ENCODE data around the gene KCND2. TPM values are rescaled to one million over a fixed set of nuclear protein-coding genes. Genes with fewer than 3 reads are reported as not detected.
A peak's percentile ranks its signal among the peaks of the same experiment; 100 is the strongest.

KCND2 gene
- total RNA-seq, 1 experiment from 2014 or later = 0.72 TPM

DNA sequence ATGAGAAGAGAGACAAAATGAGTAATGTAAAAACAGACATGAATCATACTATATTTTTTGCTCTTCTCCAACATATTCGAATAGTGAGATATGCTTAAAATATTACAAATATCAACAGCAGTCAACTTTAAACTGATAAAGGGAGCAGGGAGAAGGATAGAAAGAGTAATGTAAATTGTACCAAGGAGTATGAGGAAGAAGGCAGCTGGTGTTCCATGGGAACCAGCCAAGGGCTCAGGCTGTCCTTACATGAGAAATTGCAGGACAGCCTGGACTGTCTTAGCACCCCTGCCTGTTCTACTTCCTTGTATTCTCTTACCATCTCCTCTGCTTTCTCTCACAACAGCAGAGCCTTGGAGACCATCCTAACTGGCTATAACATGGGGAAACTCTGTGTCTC lies 456.3 kb downstream of the KCND2 start:
- H3K36me3 ChIP-seq (ENCODE audit: low read depth) = no peaks in the 10 kb centered on the region
- POLR2A ChIA-PET (ENCODE audit: unreplicated experiment) = no interaction called here
- 0 out of 2 replicates have a peak overlapping the region, but pooled peaks have one; percentile 56 for H2AFZ ChIP-seq
- BruUV-seq (replicated peaks) = no TSS peak
- H3K4me2 ChIP-seq = no peak overlapping the region
- no peaks in the 10 kb centered on the region; the same call in none of the 2 replicates for H3K9me3 ChIP-seq (ENCODE audit: insufficient read depth, low read depth)
- no peak overlapping the region for H3K27ac ChIP-seq
- no peaks in the 10 kb centered on the region for H3K79me2 ChIP-seq (ENCODE audit: low read depth)
- H3K9me2 ChIP-seq (ENCODE audit: insufficient read depth) = no peaks in the 10 kb centered on the region
- CTCF ChIA-PET = no interaction called here
- no peak for DNase-seq
- no peaks in the 10 kb centered on the region for H3K27me3 ChIP-seq (ENCODE audit: insufficient read depth, low read depth)
- no peaks in the 10 kb centered on the region for H4K20me1 ChIP-seq (ENCODE audit: insufficient read depth)
- TF ChIP-seq EZH2 (IDR thresholded peaks at IDR 0.05; ENCODE audit: low read depth) = no peak
- no peak overlapping the region for H3K4me3 ChIP-seq
- H3K4me1 ChIP-seq (replicated peaks; ENCODE audit: insufficient read depth) = no peaks in the 10 kb centered on the region
- intact Hi-C loops (cut with micrococcal nuclease; ENCODE audit: unreplicated experiment) = loop anchor here (5.0 to 10.0 kb wide), 4 partner anchors 174 to 1812 kb away; partner anchors contain the start of gene KCND2
- no peaks in the 10 kb centered on the region for H3F3A ChIP-seq (ENCODE audit: insufficient read depth, low read depth)

DNA sequence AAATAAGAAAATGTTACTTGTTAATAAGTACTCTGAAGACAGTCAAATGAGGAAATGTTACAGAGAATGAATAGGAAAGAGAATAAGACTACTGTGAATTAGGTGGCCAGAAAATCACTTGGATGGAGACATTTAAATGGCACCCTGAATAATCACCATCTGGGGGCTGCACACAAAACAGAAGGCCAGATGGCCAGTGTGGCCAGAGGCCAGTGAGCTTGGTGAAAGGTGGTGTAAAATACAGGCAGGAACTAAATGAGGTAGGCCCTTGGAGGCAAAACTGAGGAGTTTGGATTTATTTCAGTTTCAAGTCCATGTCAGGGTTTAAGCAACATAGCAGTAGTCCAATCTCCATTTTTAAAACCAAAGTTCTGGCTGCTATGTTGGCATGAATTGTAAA lies 458.3 kb downstream of the KCND2 start:
- H3K9me2 ChIP-seq (ENCODE audit: insufficient read depth) = no peaks in the 10 kb centered on the region
- peak overlapping the region; percentile 58; the same call in 1 of the 2 replicates for H2AFZ ChIP-seq
- no peaks in the 10 kb centered on the region for H3K27me3 ChIP-seq (ENCODE audit: insufficient read depth, low read depth)
- no peak for DNase-seq
- H3K4me1 ChIP-seq (replicated peaks; ENCODE audit: insufficient read depth) = no peaks in the 10 kb centered on the region
- intact Hi-C loops (cut with micrococcal nuclease; ENCODE audit: unreplicated experiment) = loop anchor here (5.0 kb wide), 1 partner anchor 324 kb away; no protein-coding TSS in a partner anchor
- no peaks in the 10 kb centered on the region for H3F3A ChIP-seq (ENCODE audit: insufficient read depth, low read depth)
- no peak overlapping the region for H3K4me2 ChIP-seq
- no peaks in the 10 kb centered on the region for H4K20me1 ChIP-seq (ENCODE audit: insufficient read depth)
- no TSS peak for BruUV-seq (replicated peaks)
- no peak overlapping the region for H3K4me3 ChIP-seq
- TF ChIP-seq EZH2 (IDR thresholded peaks at IDR 0.05; ENCODE audit: low read depth) = no peak
- TF ChIP-seq, protein P1, sequence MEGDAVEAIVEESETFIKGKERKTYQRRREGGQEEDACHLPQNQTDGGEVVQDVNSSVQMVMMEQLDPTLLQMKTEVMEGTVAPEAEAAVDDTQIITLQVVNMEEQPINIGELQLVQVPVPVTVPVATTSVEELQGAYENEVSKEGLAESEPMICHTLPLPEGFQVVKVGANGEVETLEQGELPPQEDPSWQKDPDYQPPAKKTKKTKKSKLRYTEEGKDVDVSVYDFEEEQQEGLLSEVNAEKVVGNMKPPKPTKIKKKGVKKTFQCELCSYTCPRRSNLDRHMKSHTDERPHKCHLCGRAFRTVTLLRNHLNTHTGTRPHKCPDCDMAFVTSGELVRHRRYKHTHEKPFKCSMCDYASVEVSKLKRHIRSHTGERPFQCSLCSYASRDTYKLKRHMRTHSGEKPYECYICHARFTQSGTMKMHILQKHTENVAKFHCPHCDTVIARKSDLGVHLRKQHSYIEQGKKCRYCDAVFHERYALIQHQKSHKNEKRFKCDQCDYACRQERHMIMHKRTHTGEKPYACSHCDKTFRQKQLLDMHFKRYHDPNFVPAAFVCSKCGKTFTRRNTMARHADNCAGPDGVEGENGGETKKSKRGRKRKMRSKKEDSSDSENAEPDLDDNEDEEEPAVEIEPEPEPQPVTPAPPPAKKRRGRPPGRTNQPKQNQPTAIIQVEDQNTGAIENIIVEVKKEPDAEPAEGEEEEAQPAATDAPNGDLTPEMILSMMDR (conservative IDR thresholded peaks at IDR 0.05) = no peak
- H3K9me3 ChIP-seq (ENCODE audit: insufficient read depth, low read depth) = no peaks in the 10 kb centered on the region; the same call in none of the 2 replicates
- ChIA-PET CTCF (no interaction called here), POLR2A (ENCODE audit: unreplicated experiment) (interaction anchor here (0.6 to 0.7 kb wide), 2 partner anchors 14 to 47 kb away, joined by 5 to 7 read pairs; no protein-coding TSS in a partner anchor)
- H3K27ac ChIP-seq = no peak overlapping the region
- H3K79me2 ChIP-seq (ENCODE audit: low read depth) = no peaks in the 10 kb centered on the region
- H3K36me3 ChIP-seq (ENCODE audit: low read depth) = no peaks in the 10 kb centered on the region

DNA sequence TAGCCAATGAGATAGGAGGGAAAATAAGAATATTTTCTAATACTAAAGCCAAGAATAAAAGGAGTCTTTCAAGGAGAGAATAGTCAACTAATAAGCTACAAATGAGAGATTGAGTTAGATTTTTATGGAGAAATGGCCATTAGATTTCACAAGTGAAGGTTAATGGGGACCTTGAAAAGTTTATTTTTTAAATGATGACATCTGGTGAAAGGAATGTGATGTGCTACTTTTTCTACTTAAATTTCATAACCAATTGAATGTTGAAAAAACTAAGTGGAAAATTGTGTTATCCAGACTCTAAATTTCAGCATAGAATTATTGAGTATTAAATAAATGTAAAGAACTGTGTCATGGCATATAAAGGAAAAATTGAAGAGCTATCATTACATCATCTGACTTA lies 459.3 kb downstream of the KCND2 start:
- intact Hi-C loops (cut with micrococcal nuclease; ENCODE audit: unreplicated experiment) = loop anchor here (2.0 to 5.0 kb wide), 2 partner anchors 211 to 325 kb away; no protein-coding TSS in a partner anchor
- Histone ChIP-seq H4K20me1 (ENCODE audit: insufficient read depth) (no peaks in the 10 kb centered on the region), H3K4me1 (replicated peaks; ENCODE audit: insufficient read depth) (no peaks in the 10 kb centered on the region), H3F3A (ENCODE audit: insufficient read depth, low read depth) (no peaks in the 10 kb centered on the region), H3K4me3 (no peak overlapping the region), H3K27ac (no peak overlapping the region), H3K9me2 (ENCODE audit: insufficient read depth) (no peaks in the 10 kb centered on the region), H3K4me2 (no peak overlapping the region), H3K79me2 (ENCODE audit: low read depth) (no peaks in the 10 kb centered on the region), H3K9me3 (ENCODE audit: insufficient read depth, low read depth) (no peaks in the 10 kb centered on the region; the same call in none of the 2 replicates), H3K36me3 (ENCODE audit: low read depth) (no peaks in the 10 kb centered on the region), H2AFZ (no peak overlapping the region), H3K27me3 (ENCODE audit: insufficient read depth, low read depth) (no peaks in the 10 kb centered on the region)
- BruUV-seq (replicated peaks) = no TSS peak
- TF ChIP-seq, protein P1 (conservative IDR thresholded peaks at IDR 0.05) = no peak
- no peak for TF ChIP-seq EZH2 (IDR thresholded peaks at IDR 0.05; ENCODE audit: low read depth)
- no peak for DNase-seq
- CTCF ChIA-PET = no interaction called here
- POLR2A ChIA-PET (ENCODE audit: unreplicated experiment) = interaction anchor here (0.7 kb wide), 1 partner anchor 976 kb away, joined by 3 read pairs; no protein-coding TSS in a partner anchor

DNA sequence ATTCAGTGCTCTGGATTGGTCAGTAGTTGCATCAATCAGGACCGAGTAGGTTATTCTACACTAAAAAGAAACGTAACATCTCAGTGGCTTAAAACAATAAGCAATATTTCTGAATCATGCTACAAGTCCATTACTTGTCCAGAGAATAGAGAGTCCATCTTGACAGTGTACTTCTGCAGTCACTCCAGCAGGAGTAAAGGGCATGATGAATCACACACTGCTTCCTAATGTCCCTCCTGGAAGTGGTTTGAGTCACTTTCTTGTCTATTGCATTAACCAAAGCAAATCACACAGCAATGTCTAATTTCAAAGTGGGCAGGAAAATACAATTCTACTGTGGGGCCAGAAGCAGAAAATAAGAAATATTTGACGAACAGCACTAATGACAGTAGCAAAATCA lies 460.2 kb downstream of the KCND2 start:
- Histone ChIP-seq H3K9me3 (ENCODE audit: insufficient read depth, low read depth) (no peaks in the 10 kb centered on the region; the same call in none of the 2 replicates), H3K27me3 (ENCODE audit: insufficient read depth, low read depth) (no peaks in the 10 kb centered on the region), H3K4me3 (no peak overlapping the region), H3K79me2 (ENCODE audit: low read depth) (no peaks in the 10 kb centered on the region), H3K4me2 (no peak overlapping the region), H2AFZ (no peak overlapping the region), H3K9me2 (ENCODE audit: insufficient read depth) (no peaks in the 10 kb centered on the region), H4K20me1 (ENCODE audit: insufficient read depth) (no peaks in the 10 kb centered on the region), H3K27ac (no peak overlapping the region), H3K4me1 (replicated peaks; ENCODE audit: insufficient read depth) (no peaks in the 10 kb centered on the region), H3F3A (ENCODE audit: insufficient read depth, low read depth) (no peaks in the 10 kb centered on the region), H3K36me3 (ENCODE audit: low read depth) (no peaks in the 10 kb centered on the region)
- ChIA-PET CTCF (no interaction called here), POLR2A (ENCODE audit: unreplicated experiment) (no interaction called here)
- no peak for DNase-seq
- intact Hi-C loops (cut with micrococcal nuclease; ENCODE audit: unreplicated experiment) = loop anchor here (2.0 to 5.0 kb wide), 2 partner anchors 210 to 326 kb away; no protein-coding TSS in a partner anchor
- no peak for TF ChIP-seq EZH2 (IDR thresholded peaks at IDR 0.05; ENCODE audit: low read depth)
- TF ChIP-seq, protein P1 (conservative IDR thresholded peaks at IDR 0.05) = no peak
- BruUV-seq (replicated peaks) = no TSS peak
